ENCODE results near the gene GADL1. TPM values are rescaled to one million over a fixed set of nuclear protein-coding genes. Genes with fewer than 3 reads are reported as not detected.

The GADL1 gene
- total RNA-seq, 1 experiment from 2014 or later, result 0.09 TPM

GRCh38 chr3:30730967-30731366, 163.5 kb downstream of the GADL1 start:
- Histone ChIP-seq H3K79me1 (ENCODE audit: insufficient read depth, low read depth, low read length, poor library complexity, severe bottlenecking) (no peaks in the 10 kb centered on the region), H2AK5ac (ENCODE audit: insufficient read length, low read length) (no peak overlapping the region), H3K9ac (ENCODE audit: extremely low read depth, insufficient read length, low read length) (peak overlapping the region; percentile 13), H4K20me1 (ENCODE audit: control insufficient read depth, insufficient read depth, insufficient read length) (no peaks in the 10 kb centered on the region), H2BK15ac (ENCODE audit: low read depth, low read length) (no peak overlapping the region), H3T11ph (ENCODE audit: low read length) (no peak overlapping the region), H2AFZ (ENCODE audit: low read length) (no peak overlapping the region), H3K9me3 (ENCODE audit: control insufficient read depth, low read depth, low read length) (no peaks in the 10 kb centered on the region), H3K27me3 (ENCODE audit: insufficient read depth, low read length) (no peaks in the 10 kb centered on the region), H3K4ac (ENCODE audit: low read depth, low read length) (no peak overlapping the region), H3K27ac (ENCODE audit: insufficient read length, low read depth, low read length) (no peak overlapping the region), H3K14ac (ENCODE audit: insufficient read depth, low read length) (no peak overlapping the region), H4K91ac (ENCODE audit: insufficient read length, low read depth, low read length) (no peak overlapping the region), H2BK5ac (ENCODE audit: insufficient read length, low read length) (no peak overlapping the region), H3K4me1 (ENCODE audit: insufficient read depth, low read length) (no peaks in the 10 kb centered on the region; the same call in 1 of the 2 replicates), H3K23ac (ENCODE audit: insufficient read length, low read depth, low read length) (no peak overlapping the region), H4K5ac (ENCODE audit: insufficient read length, low read depth, low read length) (no peak overlapping the region), H2BK20ac (ENCODE audit: low read depth, low read length, poor library complexity, severe bottlenecking) (no peak overlapping the region), H2BK12ac (ENCODE audit: insufficient read length, low read depth, low read length) (no peak overlapping the region), H3K23me2 (ENCODE audit: insufficient read length, low read depth, low read length, poor library complexity, severe bottlenecking) (no peaks in the 10 kb centered on the region), H3K56ac (ENCODE audit: insufficient read length, low read depth, low read length) (no peak overlapping the region), H3K79me2 (ENCODE audit: insufficient read depth, low read length) (no peaks in the 10 kb centered on the region), H2BK120ac (ENCODE audit: low read depth, low read length, poor library complexity, severe bottlenecking) (no peak overlapping the region), H4K8ac (replicated peaks; ENCODE audit: insufficient read length, low read depth, low read length) (no peak overlapping the region), H3K4me2 (ENCODE audit: insufficient read depth, insufficient read length, low read length) (no peak overlapping the region), H3K18ac (ENCODE audit: insufficient read length, low read depth, low read length) (no peak overlapping the region)
- H3K27me3 Mint-ChIP-seq (ENCODE audit: low read depth), result no peaks in the 10 kb centered on the region
- H3K4me1 Mint-ChIP-seq, result peaks cover 0 to 3% of the 10 kb centered on the region in 2 experiments; a peak in 1 of 4 replicates
- TF ChIP-seq, protein P1, sequence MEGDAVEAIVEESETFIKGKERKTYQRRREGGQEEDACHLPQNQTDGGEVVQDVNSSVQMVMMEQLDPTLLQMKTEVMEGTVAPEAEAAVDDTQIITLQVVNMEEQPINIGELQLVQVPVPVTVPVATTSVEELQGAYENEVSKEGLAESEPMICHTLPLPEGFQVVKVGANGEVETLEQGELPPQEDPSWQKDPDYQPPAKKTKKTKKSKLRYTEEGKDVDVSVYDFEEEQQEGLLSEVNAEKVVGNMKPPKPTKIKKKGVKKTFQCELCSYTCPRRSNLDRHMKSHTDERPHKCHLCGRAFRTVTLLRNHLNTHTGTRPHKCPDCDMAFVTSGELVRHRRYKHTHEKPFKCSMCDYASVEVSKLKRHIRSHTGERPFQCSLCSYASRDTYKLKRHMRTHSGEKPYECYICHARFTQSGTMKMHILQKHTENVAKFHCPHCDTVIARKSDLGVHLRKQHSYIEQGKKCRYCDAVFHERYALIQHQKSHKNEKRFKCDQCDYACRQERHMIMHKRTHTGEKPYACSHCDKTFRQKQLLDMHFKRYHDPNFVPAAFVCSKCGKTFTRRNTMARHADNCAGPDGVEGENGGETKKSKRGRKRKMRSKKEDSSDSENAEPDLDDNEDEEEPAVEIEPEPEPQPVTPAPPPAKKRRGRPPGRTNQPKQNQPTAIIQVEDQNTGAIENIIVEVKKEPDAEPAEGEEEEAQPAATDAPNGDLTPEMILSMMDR (conservative IDR thresholded peaks at IDR 0.05), result no peak
- no peak for DNase-seq
- H3K27ac Mint-ChIP-seq, result no peak overlapping the region
- H3K4me3 Mint-ChIP-seq, result no peak overlapping the region
- H3K36me3 Mint-ChIP-seq (ENCODE audit: insufficient read depth in 1 of 3, low read depth in 3 of 3), result peaks cover 0 to 5% (median 0%) of the 10 kb centered on the region in 3 experiments; a peak in 1 of 7 replicates
- no peaks in the 10 kb centered on the region for H3K9me3 Mint-ChIP-seq
- no CpG with 5 or more reads among the region's 3 CpGs for WGBS (ENCODE audit: extremely low coverage, insufficient read length, low lambda C conversion rate)

Data from H9 (cell line).